HG03060 (cell line): ENCODE results near the gene ZFAND6.

Source experiments
- ATAC-seq: cut with Tn5 transposase; IDR thresholded peaks from one replicate; pipeline ENCODE4 v1.9.1; 2021; ENCODE audit warnings: low read depth, moderate number of reproducible peaks; ENCODE audit not compliant: unreplicated experiment

Gene ZFAND6

DNA sequence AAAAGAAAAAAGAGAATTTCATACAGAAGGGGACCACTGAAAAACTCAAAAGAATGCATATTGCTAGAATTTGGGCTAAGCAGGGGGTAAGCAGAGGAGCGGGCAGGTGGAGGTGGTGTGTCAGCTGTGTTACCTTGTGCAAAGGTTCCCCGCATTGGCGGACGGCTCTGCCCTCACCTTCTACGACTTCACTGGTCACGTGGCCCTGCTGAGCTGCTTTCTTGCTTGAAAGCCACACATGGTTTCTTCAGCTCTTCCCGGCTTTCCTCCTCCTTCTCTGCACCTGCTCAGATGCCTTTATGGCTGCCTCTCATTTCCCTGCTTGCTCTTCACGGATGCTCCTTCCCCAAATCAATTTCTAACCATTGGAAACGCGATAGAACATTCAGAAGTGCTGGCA, 123.8 kb downstream of the ZFAND6 start:
- no peak for ATAC-seq

GRCh38 chr15:80183886-80184285, 124.4 kb downstream of the ZFAND6 start:
- ATAC-seq, result no peak

- ATAC-seq, result no peak
These were observed 125.1 kb downstream of the ZFAND6 start for GRCh38 chr15:80184554-80184953.

GRCh38 chr15:80185152-80185551, 125.7 kb downstream of the ZFAND6 start:
- ATAC-seq, result no peak

GRCh38 chr15:80186066-80186465, 126.6 kb downstream of the ZFAND6 start:
- no peak for ATAC-seq

DNA sequence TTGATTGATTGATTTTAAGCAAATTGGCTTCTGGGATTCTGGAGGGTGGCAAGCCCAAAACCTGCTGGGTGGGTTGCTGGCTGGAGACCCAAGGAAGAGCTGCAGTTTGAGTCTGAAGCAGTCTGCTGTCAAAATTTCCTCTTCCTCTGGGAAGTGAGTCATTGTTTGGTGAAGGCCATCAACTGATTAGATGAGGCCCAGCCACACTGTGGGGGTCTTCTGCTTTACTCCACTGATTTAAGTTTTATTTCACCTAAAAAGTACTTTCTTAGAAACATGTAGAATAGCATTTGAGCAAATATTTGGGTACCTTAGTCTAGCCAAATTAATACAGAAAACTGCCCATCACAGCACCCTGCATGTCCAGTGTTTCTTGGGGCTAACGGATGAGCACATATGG, 127.1 kb downstream of the ZFAND6 start:
- ATAC-seq, result no peak
